CD4-positive, alpha-beta T cell treated with Interleukin-15 for 4 hours (primary cell): ENCODE results near the gene CHST1.

Experiments
- DNase-seq: peaks from one replicate; pipeline ENCODE4 v3.0.0-alpha.2; 2020; ENCODE audit warnings: low spot score

CHST1 gene, protein sequence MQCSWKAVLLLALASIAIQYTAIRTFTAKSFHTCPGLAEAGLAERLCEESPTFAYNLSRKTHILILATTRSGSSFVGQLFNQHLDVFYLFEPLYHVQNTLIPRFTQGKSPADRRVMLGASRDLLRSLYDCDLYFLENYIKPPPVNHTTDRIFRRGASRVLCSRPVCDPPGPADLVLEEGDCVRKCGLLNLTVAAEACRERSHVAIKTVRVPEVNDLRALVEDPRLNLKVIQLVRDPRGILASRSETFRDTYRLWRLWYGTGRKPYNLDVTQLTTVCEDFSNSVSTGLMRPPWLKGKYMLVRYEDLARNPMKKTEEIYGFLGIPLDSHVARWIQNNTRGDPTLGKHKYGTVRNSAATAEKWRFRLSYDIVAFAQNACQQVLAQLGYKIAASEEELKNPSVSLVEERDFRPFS

GRCh38 chr11:45665206-45665932, at the start of gene CHST1:
CHST1 (minus strand) TSS chr11:45665622; CDS start chr11:45650923, 14,699 bp downstream.
- no peak for DNase-seq

GRCh38 chr11:45713573-45713972, 48.2 kb upstream of the CHST1 start:
- DNase-seq: no peak

GRCh38 chr11:45710561-45710960, 45.1 kb upstream of the CHST1 start:
- DNase-seq: no peak

DNA sequence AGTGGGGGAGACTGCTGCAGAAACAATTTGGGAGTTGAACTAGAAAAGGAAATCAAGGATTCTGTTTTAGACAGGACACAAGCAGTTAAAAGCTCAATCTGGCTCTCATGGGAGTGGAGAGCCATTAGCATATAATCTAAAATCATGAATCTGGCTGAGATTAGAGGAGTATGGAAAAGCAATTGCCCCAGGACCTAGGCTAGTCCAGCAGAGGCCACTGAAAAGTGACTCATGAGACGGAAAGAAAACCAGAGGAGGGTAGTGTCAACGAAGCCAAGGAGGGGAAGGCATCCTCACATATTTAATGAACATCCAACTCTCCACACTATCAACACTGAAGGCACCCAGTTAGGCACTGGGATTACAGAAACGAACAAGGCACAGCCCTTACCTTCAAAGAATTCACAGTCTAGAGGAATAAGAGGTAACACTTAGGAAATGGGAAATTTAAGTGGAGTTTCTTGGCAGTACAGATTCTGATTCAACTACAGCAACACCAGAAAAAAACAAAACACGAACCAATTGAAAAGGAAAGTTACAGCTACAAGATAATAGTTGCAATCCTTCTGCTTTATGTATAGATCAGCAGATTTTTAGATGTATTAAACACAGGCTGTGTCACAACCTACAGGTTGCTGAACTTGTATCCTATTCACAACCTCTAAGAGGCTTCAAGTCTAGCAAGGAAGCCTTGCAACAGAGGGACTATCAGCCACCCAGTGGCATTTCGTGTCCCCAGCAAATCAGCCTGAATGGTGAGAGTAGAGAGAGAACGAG, 43.7 kb upstream of the CHST1 start:
- DNase-seq: no peak

- no peak for DNase-seq
Measured at GRCh38 chr11:45704635-45705034, 39.2 kb upstream of the CHST1 start.

DNA sequence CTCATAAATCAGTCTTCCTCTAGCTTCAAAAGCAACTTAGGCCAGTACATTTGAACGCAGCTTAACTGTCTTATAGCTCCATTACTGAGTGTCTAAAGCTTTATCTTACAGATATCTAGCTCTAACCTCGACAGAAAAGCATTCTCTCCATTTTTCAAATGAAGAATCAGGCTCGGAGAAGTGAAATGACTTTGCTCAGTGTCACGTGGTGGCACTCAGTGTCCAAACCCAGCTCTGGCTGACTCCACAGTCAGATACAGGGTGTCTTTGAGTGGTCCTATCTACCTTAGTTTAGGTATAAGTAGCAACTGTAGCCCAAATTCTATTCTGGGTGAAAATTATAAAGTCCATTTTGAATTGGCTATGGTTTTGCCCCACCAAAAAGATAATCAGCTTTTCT, 38.7 kb upstream of the CHST1 start:
- DNase-seq: no peak

- no peak for DNase-seq
Measured at GRCh38 chr11:45702511-45702910, 37.1 kb upstream of the CHST1 start.

DNA sequence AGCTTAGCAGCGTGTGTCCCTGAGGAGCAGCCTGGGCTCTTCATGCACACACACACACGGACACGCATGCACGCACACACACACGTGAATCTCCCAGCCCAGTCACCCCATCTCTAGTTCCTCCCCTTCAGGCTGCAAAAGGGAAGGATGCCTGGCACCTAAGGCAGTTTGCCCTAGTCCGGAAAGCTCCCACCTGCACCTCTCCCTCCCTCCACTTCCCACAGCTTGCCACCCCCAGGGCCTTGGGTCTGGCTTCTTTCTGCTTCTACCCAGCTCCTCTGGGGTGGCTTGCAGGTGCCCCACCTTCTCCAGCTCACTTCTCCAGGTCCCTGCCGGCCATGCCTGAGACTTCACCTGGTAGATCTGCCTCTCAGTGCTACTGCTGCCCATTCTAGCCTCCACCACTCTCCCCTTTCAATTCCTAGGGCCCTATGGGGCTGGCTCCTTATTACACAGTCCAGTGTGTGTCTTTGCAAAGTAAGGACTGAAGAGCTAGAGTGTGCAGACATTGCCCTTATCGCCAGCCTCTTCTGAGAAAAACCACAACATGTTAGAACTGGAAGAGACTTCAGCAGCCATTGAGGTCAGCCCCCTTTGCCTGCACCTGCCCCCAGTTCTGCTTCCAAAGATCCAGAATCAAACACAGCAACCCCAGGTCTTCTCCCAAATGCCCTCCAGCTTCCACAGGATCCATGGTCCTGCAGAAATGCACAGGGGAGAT, 33.5 kb upstream of the CHST1 start:
- no peak for DNase-seq

GRCh38 chr11:45692808-45693453, 27.5 kb upstream of the CHST1 start:
- no peak for DNase-seq

GRCh38 chr11:45688472-45689033, 23.1 kb upstream of the CHST1 start:
- DNase-seq: no peak

- no peak for DNase-seq
Measured at GRCh38 chr11:45687836-45688235, 22.4 kb upstream of the CHST1 start.

DNA sequence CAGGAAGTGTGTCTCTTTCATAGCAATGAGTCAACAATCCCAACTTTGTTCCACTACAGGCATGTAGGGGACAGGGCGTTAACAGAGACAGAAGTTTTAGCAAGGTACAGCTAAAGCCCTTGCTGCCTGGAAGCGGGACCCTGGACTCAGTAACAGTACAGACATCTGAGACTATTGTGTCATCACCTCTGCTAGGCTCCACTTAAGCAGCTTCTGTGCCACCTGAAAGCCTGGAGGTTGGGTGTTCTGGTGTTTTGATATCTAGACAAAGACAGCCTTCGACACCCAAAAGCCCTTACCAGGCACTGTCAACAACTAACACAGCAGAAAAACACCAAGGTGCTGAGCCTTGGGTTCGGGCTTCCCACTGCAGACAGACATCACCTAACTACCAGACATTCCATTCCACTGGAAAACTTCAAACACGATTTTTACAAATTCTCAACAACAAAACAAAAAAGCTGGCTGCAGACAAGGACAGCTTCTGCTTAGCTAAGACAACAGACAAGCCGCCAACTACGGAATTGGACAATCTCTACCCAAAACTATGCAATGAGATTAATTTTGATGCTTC, 20.6 kb upstream of the CHST1 start:
- no peak for DNase-seq

DNA sequence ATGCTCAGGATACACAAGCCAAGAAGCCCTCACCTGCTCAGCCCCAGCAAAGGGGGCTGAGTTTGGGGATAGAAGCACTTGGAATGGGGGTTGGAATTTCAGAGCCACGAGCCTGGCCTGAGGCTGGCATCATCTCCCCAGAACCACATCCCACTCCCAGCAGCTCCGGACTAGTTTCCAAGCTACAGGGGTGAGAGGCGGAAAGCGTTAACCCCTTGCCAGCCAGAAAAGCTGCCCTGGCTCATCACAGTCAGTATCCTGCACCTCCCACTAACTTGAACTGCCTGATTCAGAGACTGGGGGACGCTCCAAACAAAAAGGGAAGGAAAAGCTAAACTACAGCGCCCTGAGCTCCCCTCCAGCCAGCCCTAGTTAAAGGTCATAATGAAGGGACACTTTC, 19.0 kb upstream of the CHST1 start:
- DNase-seq: no peak

DNA sequence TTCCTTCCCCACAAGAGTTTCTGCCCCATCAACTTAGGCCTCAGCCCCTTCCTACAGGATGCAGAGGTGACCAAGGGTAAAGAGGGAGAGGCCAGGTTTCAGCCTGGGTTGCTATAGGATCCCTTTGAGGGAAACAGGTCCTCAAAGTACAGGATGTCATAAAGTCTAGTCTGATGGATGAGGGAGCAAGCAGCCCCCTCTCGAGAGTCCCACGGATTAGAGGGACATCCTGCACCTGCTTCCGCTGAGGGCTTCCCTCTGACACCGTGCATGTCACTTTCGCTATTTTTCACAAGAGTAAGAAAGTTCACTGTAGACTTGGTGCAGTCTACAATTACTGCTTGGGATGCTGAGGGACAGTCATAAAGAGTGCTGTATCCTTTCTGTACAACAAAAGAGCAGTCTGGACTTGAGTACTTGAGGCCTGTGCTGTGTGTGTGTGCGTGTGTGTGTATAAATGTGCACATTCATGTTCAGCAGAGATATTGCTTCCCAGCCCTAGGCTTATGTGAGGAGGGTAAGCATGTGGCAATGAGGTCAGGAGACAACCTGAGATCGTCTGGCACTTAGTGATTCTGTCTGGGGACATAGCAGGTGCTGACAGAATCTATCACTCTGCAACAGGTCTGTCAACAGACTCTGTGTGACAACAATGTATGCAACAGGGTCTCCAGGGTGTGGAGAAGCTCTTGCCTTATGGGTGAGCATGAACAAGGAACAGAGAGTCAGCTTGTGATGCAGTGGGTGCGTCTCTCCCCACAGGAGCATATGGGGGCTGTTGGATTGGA, 18.0 kb upstream of the CHST1 start:
- no peak for DNase-seq

GRCh38 chr11:45679806-45680205, 14.4 kb upstream of the CHST1 start:
- no peak for DNase-seq

GRCh38 chr11:45678976-45679375, 13.6 kb upstream of the CHST1 start:
- DNase-seq: no peak

DNA sequence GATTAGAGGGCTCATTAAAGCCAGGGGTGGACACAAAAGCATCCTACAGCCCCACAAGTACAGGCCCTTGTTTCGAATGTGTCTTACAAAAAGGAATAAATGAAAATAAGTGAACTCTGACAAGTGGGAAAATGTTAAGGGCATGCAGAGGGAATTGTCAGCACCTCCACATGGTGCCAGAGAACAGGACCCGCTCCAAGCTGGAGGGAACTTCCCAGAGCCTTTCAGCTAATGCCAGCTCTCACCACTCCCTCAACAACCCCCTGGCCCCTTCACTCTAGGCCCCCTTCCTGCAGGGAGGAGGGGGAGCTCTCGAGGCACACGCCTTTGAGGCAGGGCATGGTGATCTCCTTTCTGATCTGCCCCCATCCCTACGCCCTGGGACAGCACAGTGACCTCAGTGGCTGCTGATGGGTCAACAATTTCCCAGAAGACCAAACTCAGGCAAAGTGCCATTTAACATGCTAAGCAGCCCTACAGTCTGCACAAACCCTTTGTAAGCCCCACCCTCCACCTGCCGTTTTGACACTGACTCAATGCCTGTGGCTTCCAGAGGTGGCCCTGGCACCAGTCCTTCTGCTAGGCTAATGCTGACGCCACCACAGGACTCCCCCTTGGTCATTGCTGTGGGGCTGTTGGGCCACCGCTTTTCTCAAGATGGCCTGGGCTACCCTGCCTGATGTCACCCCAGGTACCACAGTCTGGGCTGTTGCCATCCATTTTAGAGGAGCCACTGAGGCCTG, 12.5 kb upstream of the CHST1 start:
- no peak for DNase-seq

DNA sequence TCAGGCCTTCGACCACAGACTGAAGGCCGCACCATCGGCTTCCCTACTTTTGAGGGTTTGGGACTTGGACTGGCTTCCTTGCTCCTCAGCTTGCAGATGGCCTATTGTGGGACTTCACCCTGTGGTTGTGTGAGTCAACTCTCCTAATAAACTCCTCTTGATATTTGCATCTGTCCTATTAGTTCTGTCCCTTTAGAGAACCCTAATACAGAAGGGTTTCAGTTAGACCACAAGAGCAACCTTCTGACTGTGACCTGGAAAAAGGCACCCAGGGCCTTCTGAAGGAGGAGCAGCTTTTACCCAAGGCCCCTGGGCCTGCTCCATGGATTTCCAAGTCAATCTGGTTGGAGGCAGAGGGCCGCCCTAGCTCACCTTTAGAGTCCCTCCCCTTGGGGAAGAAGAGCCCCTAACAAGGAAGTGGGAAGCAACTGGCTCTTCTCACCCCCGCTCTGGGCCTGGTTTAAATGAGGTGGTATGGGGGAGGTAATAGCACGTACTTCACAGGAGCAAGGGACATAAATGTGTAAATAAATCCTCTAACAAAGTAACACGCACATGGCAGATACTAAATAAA, 11.2 kb upstream of the CHST1 start:
- no peak for DNase-seq

DNA sequence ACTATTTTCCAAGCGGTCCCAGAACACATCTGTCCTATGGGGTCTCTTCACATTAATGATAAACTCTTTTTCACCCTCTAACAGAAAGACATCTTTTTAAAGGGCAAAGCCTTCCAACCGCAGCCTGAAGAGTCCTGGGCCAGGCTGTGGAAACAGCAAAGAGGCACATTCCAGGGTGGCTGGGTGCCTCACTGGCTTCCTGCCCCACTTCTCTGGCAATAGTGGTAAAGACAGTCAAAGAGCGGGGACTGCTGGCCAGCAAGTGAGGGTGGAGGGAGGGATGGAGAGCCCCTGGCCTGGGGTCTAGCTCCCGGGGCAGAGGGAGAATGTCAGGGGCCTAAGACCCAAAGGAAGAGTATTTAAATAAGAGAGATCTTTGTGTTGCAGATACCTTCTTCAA, 10.2 kb upstream of the CHST1 start:
- DNase-seq: no peak
